GM23338 (cell line): ENCODE data around the gene GOLGA7B. TPM values are rescaled to one million over a fixed set of nuclear protein-coding genes. Genes with fewer than 3 reads are reported as not detected.

Experiments
- ATAC-seq: fragments of 200-7000 bp; cut with Tn5 transposase; 3 replicates; pipeline ENCODE4 v1.9.1; 2020
- DNase-seq: peaks from one replicate; pipeline ENCODE4 v3.0.0-alpha.2; 2015; ENCODE audit warnings: low spot score
- H2AFZ ChIP-seq: fragments of 200-600 bp; sonication (generic); 2 replicates; pipeline ENCODE4 v1.8.0; 2016; ENCODE audit warnings: antibody characterized with exemption, mild to moderate bottlenecking, moderate library complexity
- H3F3A ChIP-seq: fragments of 200-600 bp; sonication (generic); replicated peaks from 2 replicates; pipeline ENCODE4 v1.8.0; 2017; ENCODE audit warnings: antibody characterized with exemption, mixed run types, low read depth
- H3K27ac ChIP-seq: fragments of 200-600 bp; sonication (generic); 2 replicates; pipeline ENCODE4 v1.6.1; 2016; ENCODE audit warnings: low read depth
- H3K27me3 ChIP-seq: fragments of 200-600 bp; sonication (generic); 2 replicates; pipeline ENCODE4 v1.8.0; 2016; ENCODE audit warnings: mild to moderate bottlenecking, mixed run types, moderate library complexity; ENCODE audit not compliant: insufficient read depth
- H3K36me3 ChIP-seq: fragments of 200-600 bp; sonication (generic); 2 replicates; pipeline ENCODE4 v1.8.0; 2016; ENCODE audit warnings: mild to moderate bottlenecking; ENCODE audit not compliant: insufficient read depth
- H3K4me1 ChIP-seq: fragments of 200-600 bp; sonication (generic); 2 replicates; pipeline ENCODE4 v1.8.0; 2016; ENCODE audit warnings: mild to moderate bottlenecking, moderate library complexity; ENCODE audit not compliant: insufficient read depth
- H3K4me2 ChIP-seq: fragments of 200-600 bp; sonication (generic); 2 replicates; pipeline ENCODE4 v1.7.1; 2017; ENCODE audit warnings: mixed run types
- H3K4me3 ChIP-seq: fragments of 200-600 bp; sonication (generic); 2 replicates; pipeline ENCODE4 v1.6.1; 2016; ENCODE audit warnings: mixed run types
- H3K79me2 ChIP-seq: fragments of 200-600 bp; sonication (generic); replicated peaks from 2 replicates; pipeline ENCODE4 v1.8.0; 2017; ENCODE audit warnings: mild to moderate bottlenecking; ENCODE audit not compliant: insufficient read depth
- H3K9me2 ChIP-seq: fragments of 200-600 bp; sonication (generic); 2 replicates; pipeline ENCODE4 v1.8.0; 2017; ENCODE audit not compliant: insufficient read depth
- H4K20me1 ChIP-seq: fragments of 200-600 bp; sonication (generic); replicated peaks from 2 replicates; pipeline ENCODE4 v1.8.0; 2017; ENCODE audit warnings: mild to moderate bottlenecking; ENCODE audit not compliant: insufficient read depth
- H3K27ac Mint-ChIP-seq: 2 replicates; pipeline ENCODE4 v1.8.0; 2020; ENCODE audit warnings: inconsistent platforms, mild to moderate bottlenecking, moderate library complexity, mixed read lengths
- H3K27me3 Mint-ChIP-seq: 3 replicates; pipeline ENCODE4 v1.8.0; 2022; ENCODE audit warnings: low read depth, mild to moderate bottlenecking, moderate library complexity, mixed read lengths, inconsistent platforms; ENCODE audit not compliant: insufficient read depth, poor library complexity
- H3K36me3 Mint-ChIP-seq: 3 replicates; pipeline ENCODE4 v1.8.0; 2021; ENCODE audit warnings: low read depth, mild to moderate bottlenecking, inconsistent platforms, moderate library complexity, mixed read lengths
- H3K4me1 Mint-ChIP-seq: 3 replicates; pipeline ENCODE4 v1.8.0; 2020; ENCODE audit warnings: mild to moderate bottlenecking, inconsistent platforms, mixed read lengths
- H3K4me3 Mint-ChIP-seq: 3 replicates; pipeline ENCODE4 v1.8.0; 2021; ENCODE audit warnings: moderate library complexity, mild to moderate bottlenecking, inconsistent platforms, mixed read lengths
- H3K9me3 Mint-ChIP-seq: 3 replicates; pipeline ENCODE4 v1.8.0; 2020; ENCODE audit warnings: moderate library complexity, mild to moderate bottlenecking, inconsistent platforms, mixed read lengths
- CREB1 ChIP-seq: fragments of 250-450 bp; sonication (Bioruptor Pico); IDR thresholded peaks from 2 replicates; pipeline ENCODE4 v1.5.0; 2020; ENCODE audit warnings: low read depth, mild to moderate bottlenecking, moderate library complexity
- EZH2 ChIP-seq: fragments of 200-600 bp; sonication (generic); IDR thresholded peaks from one replicate; pipeline ENCODE4 v1.8.0; 2017; ENCODE audit warnings: antibody characterized with exemption, mild to moderate bottlenecking, low read depth; ENCODE audit not compliant: unreplicated experiment
- JUNB ChIP-seq: IDR thresholded peaks from one replicate; pipeline ENCODE4 v1.6.1; 2016; ENCODE audit warnings: antibody characterized with exemption; ENCODE audit not compliant: unreplicated experiment
- NANOG ChIP-seq: IDR thresholded peaks from 2 replicates; pipeline ENCODE4 v1.6.1; 2016; ENCODE audit warnings: antibody characterized with exemption, borderline replicate concordance
- STAT1 ChIP-seq: IDR thresholded peaks from one replicate; pipeline ENCODE4 v1.6.1; 2016; ENCODE audit warnings: antibody characterized with exemption; ENCODE audit not compliant: unreplicated experiment
- ZNF114 ChIP-seq: fragments of 250-450 bp; sonication (Bioruptor Pico); IDR thresholded peaks from 2 replicates; pipeline ENCODE4 v1.5.0; 2020; ENCODE audit warnings: mild to moderate bottlenecking, moderate library complexity
- ZNF331 ChIP-seq: fragments of 250-450 bp; sonication (Bioruptor Pico); IDR thresholded peaks from 2 replicates; pipeline ENCODE4 v1.5.0; 2020; ENCODE audit warnings: low read depth, mild to moderate bottlenecking, moderate library complexity
- polyA plus RNA-seq: library from polyadenylated mRNA; unstranded; fragments of >200 nt; fragmentation: Nextera tagmentation; extraction: Ambion mirVana; gene quantifications from 2 replicates; pipeline ENCODE4 v1.2.1, GENCODE V29; 2016
- total RNA-seq: library from RNA; depleted of rRNA; stranded (reverse); fragments of >200 nt; shearing (Covaris generic); gene quantifications from 2 replicates; pipeline ENCODE4 v1.2.3, GENCODE V29; 2014
- TF ChIP-seq, protein P1 (sequence below): IDR thresholded peaks from 2 replicates; pipeline ENCODE4 v1.6.1; 2016; ENCODE audit warnings: antibody characterized with exemption
- TF ChIP-seq, protein P2 (sequence below): IDR thresholded peaks from one replicate; pipeline ENCODE4 v1.6.1; 2018; ENCODE audit warnings: antibody characterized with exemption; ENCODE audit not compliant: unreplicated experiment
- TF ChIP-seq, protein P3 (sequence below), 2 experiments: fragments of 200-600 bp in 1 of 2; sonication (generic) in 1 of 2; conservative IDR thresholded peaks; 2 replicates each; pipeline versions ENCODE4 v1.5.1 to v1.6.1; 2016 to 2017; ENCODE audit warnings: antibody characterized with exemption in 2 of 2, low read depth in 2 of 2, mild to moderate bottlenecking in 2 of 2, moderate library complexity in 1 of 2

Gene GOLGA7B
- total and polyA plus RNA-seq, 2 experiments from 2014 or later, result 0.14 to 0.15 TPM

DNA sequence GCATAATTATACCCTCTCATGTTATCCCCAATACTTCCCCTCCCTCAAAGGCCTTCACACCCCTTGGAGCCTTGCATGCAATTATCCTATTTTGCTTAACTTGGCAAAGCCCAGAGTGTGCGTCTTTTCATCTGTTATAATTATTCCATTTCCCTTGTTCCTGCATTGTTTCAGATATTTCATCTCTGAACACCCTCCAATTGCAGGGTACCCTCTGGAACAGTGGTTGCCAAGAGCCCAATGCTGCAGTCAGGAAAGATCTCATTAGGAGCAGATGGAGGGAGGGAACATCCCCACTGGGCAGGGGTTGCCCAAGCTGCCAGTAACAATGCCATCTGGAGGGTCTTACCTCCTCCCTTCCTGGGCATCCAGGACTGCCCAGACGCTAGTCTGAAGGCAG is 18.4 kb upstream of the GOLGA7B start:
- H3K79me2 ChIP-seq, result no peaks in the 10 kb centered on the region
- H3K9me2 ChIP-seq, result 0 out of 2 replicates have a peak, but pooled peaks cover 4% of the 10 kb centered on the region
- H3K4me3 ChIP-seq, result no peak overlapping the region
- Mint-ChIP-seq H3K27me3 (peaks cover 9% of the 10 kb centered on the region), H3K27ac (no peak overlapping the region), H3K4me1 (0 out of 3 replicates have a peak, but pooled peaks cover 2% of the 10 kb centered on the region), H3K4me3 (no peak overlapping the region), H3K9me3 (no peaks in the 10 kb centered on the region; the same call in 2 of the 3 replicates), H3K36me3 (no peaks in the 10 kb centered on the region)
- no peaks in the 10 kb centered on the region for H3F3A ChIP-seq
- H3K4me2 ChIP-seq, result no peak overlapping the region
- DNase-seq, result no peak
- no peaks in the 10 kb centered on the region for H3K27me3 ChIP-seq
- H3K36me3 ChIP-seq, result no peaks in the 10 kb centered on the region
- no peak overlapping the region for H2AFZ ChIP-seq
- no peaks in the 10 kb centered on the region for H4K20me1 ChIP-seq
- H3K27ac ChIP-seq, result no peak overlapping the region
- no peak for TF ChIP-seq ZNF331
- TF ChIP-seq, protein P1, sequence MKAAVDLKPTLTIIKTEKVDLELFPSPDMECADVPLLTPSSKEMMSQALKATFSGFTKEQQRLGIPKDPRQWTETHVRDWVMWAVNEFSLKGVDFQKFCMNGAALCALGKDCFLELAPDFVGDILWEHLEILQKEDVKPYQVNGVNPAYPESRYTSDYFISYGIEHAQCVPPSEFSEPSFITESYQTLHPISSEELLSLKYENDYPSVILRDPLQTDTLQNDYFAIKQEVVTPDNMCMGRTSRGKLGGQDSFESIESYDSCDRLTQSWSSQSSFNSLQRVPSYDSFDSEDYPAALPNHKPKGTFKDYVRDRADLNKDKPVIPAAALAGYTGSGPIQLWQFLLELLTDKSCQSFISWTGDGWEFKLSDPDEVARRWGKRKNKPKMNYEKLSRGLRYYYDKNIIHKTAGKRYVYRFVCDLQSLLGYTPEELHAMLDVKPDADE, result no peak
- no peak for TF ChIP-seq NANOG
- TF ChIP-seq JUNB, result no peak
- H3K4me1 ChIP-seq, result no peaks in the 10 kb centered on the region
- ATAC-seq, result no peak

- Histone ChIP-seq H2AFZ (no peak overlapping the region), H3K27ac (no peak overlapping the region), H3K4me3 (no peak overlapping the region), H3K4me1 (no peaks in the 10 kb centered on the region), H3K27me3 (no peaks in the 10 kb centered on the region), H3K4me2 (no peak overlapping the region), H3K36me3 (no peaks in the 10 kb centered on the region), H3K9me2 (0 out of 2 replicates have a peak, but pooled peaks cover 4% of the 10 kb centered on the region), H3K79me2 (no peaks in the 10 kb centered on the region), H4K20me1 (no peaks in the 10 kb centered on the region), H3F3A (no peaks in the 10 kb centered on the region)
- DNase-seq, result no peak
- Mint-ChIP-seq H3K4me1 (no peaks in the 10 kb centered on the region), H3K9me3 (peaks cover 9% of the 10 kb centered on the region; the same call in 2 of the 3 replicates), H3K27ac (no peak overlapping the region), H3K36me3 (no peaks in the 10 kb centered on the region; the same call in 2 of the 3 replicates), H3K27me3 (peaks cover 3% of the 10 kb centered on the region), H3K4me3 (no peak overlapping the region)
- ATAC-seq, result no peak
- no peak for TF ChIP-seq STAT1
- TF ChIP-seq, protein P2, sequence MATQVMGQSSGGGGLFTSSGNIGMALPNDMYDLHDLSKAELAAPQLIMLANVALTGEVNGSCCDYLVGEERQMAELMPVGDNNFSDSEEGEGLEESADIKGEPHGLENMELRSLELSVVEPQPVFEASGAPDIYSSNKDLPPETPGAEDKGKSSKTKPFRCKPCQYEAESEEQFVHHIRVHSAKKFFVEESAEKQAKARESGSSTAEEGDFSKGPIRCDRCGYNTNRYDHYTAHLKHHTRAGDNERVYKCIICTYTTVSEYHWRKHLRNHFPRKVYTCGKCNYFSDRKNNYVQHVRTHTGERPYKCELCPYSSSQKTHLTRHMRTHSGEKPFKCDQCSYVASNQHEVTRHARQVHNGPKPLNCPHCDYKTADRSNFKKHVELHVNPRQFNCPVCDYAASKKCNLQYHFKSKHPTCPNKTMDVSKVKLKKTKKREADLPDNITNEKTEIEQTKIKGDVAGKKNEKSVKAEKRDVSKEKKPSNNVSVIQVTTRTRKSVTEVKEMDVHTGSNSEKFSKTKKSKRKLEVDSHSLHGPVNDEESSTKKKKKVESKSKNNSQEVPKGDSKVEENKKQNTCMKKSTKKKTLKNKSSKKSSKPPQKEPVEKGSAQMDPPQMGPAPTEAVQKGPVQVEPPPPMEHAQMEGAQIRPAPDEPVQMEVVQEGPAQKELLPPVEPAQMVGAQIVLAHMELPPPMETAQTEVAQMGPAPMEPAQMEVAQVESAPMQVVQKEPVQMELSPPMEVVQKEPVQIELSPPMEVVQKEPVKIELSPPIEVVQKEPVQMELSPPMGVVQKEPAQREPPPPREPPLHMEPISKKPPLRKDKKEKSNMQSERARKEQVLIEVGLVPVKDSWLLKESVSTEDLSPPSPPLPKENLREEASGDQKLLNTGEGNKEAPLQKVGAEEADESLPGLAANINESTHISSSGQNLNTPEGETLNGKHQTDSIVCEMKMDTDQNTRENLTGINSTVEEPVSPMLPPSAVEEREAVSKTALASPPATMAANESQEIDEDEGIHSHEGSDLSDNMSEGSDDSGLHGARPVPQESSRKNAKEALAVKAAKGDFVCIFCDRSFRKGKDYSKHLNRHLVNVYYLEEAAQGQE, result no peak
- TF ChIP-seq, protein P1, result no peak
- TF ChIP-seq ZNF331, result no peak
- no peak for TF ChIP-seq CREB1 (CRISPR knock-in tag)
- no peak for TF ChIP-seq ZNF114 (CRISPR knock-in tag)
- TF ChIP-seq, protein P3, sequence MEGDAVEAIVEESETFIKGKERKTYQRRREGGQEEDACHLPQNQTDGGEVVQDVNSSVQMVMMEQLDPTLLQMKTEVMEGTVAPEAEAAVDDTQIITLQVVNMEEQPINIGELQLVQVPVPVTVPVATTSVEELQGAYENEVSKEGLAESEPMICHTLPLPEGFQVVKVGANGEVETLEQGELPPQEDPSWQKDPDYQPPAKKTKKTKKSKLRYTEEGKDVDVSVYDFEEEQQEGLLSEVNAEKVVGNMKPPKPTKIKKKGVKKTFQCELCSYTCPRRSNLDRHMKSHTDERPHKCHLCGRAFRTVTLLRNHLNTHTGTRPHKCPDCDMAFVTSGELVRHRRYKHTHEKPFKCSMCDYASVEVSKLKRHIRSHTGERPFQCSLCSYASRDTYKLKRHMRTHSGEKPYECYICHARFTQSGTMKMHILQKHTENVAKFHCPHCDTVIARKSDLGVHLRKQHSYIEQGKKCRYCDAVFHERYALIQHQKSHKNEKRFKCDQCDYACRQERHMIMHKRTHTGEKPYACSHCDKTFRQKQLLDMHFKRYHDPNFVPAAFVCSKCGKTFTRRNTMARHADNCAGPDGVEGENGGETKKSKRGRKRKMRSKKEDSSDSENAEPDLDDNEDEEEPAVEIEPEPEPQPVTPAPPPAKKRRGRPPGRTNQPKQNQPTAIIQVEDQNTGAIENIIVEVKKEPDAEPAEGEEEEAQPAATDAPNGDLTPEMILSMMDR (conservative IDR thresholded peaks at IDR 0.05; ENCODE audit: low read depth in 2 of 2), result no peak
- no peak for TF ChIP-seq EZH2
- no peak for TF ChIP-seq NANOG
Measured at GRCh38 chr10:97836446-97836845, 13.2 kb upstream of the GOLGA7B start.
